H4 (cell line): ENCODE data around the gene HIPK4. TPM values are rescaled to one million over a fixed set of nuclear protein-coding genes. Genes with fewer than 3 reads are reported as not detected.
"Not testable (repeated sequence)": the region's sequence is repeated elsewhere in the genome, so short reads cannot be mapped to it uniquely, and the experiment has no call there.

Experiments used
- DNase-seq: peaks from one replicate; pipeline ENCODE4 v3.0.0-alpha.2; 2015; ENCODE audit warnings: low spot score
- total RNA-seq: library from RNA; depleted of rRNA; stranded (reverse); fragments of >200 nt; shearing (Covaris generic); gene quantifications from 2 replicates; pipeline ENCODE4 v1.2.3, GENCODE V29; 2014; rRNA removed

HIPK4 gene
- total RNA-seq, 1 experiment from 2014 or later = not detected

- no peak for DNase-seq
Observed at GRCh38 chr19:40341601-40342482, 48.1 kb downstream of the HIPK4 start.

GRCh38 chr19:40339018-40339728 lies 50.8 kb downstream of the HIPK4 start:
- DNase-seq = no peak

GRCh38 chr19:40337594-40337993 lies 52.4 kb downstream of the HIPK4 start:
- no peak for DNase-seq

GRCh38 chr19:40337107-40337506 lies 52.9 kb downstream of the HIPK4 start:
- no peak for DNase-seq

GRCh38 chr19:40336601-40336900 lies 53.4 kb downstream of the HIPK4 start:
- no peak for DNase-seq

GRCh38 chr19:40335855-40336600 lies 54.0 kb downstream of the HIPK4 start:
- DNase-seq = no peak

GRCh38 chr19:40335101-40335500 lies 54.9 kb downstream of the HIPK4 start:
- DNase-seq = no peak

- not testable (repeated sequence) for DNase-seq
Observed at GRCh38 chr19:40333083-40333482, 56.9 kb downstream of the HIPK4 start.

GRCh38 chr19:40332669-40333068 lies 57.3 kb downstream of the HIPK4 start:
- DNase-seq = no peak

- no peak for DNase-seq
Observed at GRCh38 chr19:40331052-40331451, 58.9 kb downstream of the HIPK4 start.

Other genes with a start within 250 kb of the HIPK4 start
- gene MAP3K10, start 198.8 kb downstream of the HIPK4 start, total RNA-seq = 1.3 and 4.3 TPM in 2 replicates
- not detected in 2 replicates for gene TTC9B, start 171.8 kb downstream of the HIPK4 start, total RNA-seq
- not detected in 2 replicates for gene CCNP, start 163.5 kb downstream of the HIPK4 start, total RNA-seq
- gene AKT2, start 104.8 kb downstream of the HIPK4 start, total RNA-seq = 51.0 and 59.2 TPM in 2 replicates
- gene C19orf47, start 41.8 kb downstream of the HIPK4 start, total RNA-seq = 4.3 and 4.4 TPM in 2 replicates
- gene PLD3, start 41.5 kb downstream of the HIPK4 start, total RNA-seq = 212 and 308 TPM in 2 replicates
- 0.77 and 1.2 TPM in 2 replicates for gene PRX, start 23.2 kb upstream of the HIPK4 start, total RNA-seq
- 14.8 and 15.4 TPM in 2 replicates for gene SERTAD1, start 35.8 kb upstream of the HIPK4 start, total RNA-seq
- 21.3 and 21.4 TPM in 2 replicates for gene SERTAD3, start 54.2 kb upstream of the HIPK4 start, total RNA-seq
- 433 and 572 TPM in 2 replicates for gene BLVRB, start 75.6 kb upstream of the HIPK4 start, total RNA-seq
- gene SPTBN4, start 76.8 kb upstream of the HIPK4 start, total RNA-seq = 0.23 and 0.56 TPM in 2 replicates
- gene SHKBP1, start 186.7 kb upstream of the HIPK4 start, total RNA-seq = 26.6 and 30.9 TPM in 2 replicates
- gene LTBP4, start 211.2 kb upstream of the HIPK4 start, total RNA-seq = 4.7 and 5.6 TPM in 2 replicates